Type B pancreatic cell (in vitro differentiated cells): Measurements from ENCODE around the gene PSKH1. TPM values are rescaled to one million over a fixed set of nuclear protein-coding genes. Genes with fewer than 3 reads are reported as not detected.
A peak's percentile ranks its signal among the peaks of the same experiment; 100 is the strongest.

ENCODE experiments used
- DNase-seq: peaks from one replicate; pipeline ENCODE4 v3.0.0; 2021; ENCODE audit warnings: mixed read lengths; ENCODE audit not compliant: unreplicated experiment; ENCODE audit errors: extremely low spot score
- H3K27ac Mint-ChIP-seq: 2 replicates; pipeline ENCODE4 v1.8.0; 2021; ENCODE audit warnings: mild to moderate bottlenecking, mixed read lengths
- H3K27me3 Mint-ChIP-seq: 2 replicates; pipeline ENCODE4 v1.8.0; 2021; ENCODE audit warnings: mixed read lengths
- H3K36me3 Mint-ChIP-seq: 2 replicates; pipeline ENCODE4 v1.8.0; 2021; ENCODE audit warnings: mixed read lengths
- H3K4me1 Mint-ChIP-seq: one replicate; pipeline ENCODE4 v1.8.0; 2021; ENCODE audit warnings: mixed read lengths; ENCODE audit not compliant: unreplicated experiment
- H3K4me3 Mint-ChIP-seq: 2 replicates; pipeline ENCODE4 v1.8.0; 2021; ENCODE audit warnings: mild to moderate bottlenecking, mixed read lengths
- H3K9me3 Mint-ChIP-seq: 2 replicates; pipeline ENCODE4 v1.8.0; 2021; ENCODE audit warnings: mixed read lengths
- CTCF ChIP-seq: fragments of 200-600 bp; sonication (generic); conservative IDR thresholded peaks from 2 replicates; pipeline ENCODE4 v1.5.0; 2021; ENCODE audit warnings: antibody characterized with exemption, mild to moderate bottlenecking
- total RNA-seq: library from RNA; stranded (reverse); gene quantifications from 2 replicates; pipeline ENCODE4 v1.2.1, GENCODE V29; 2021; ENCODE audit warnings: low replicate concordance

Gene PSKH1
- total RNA-seq, 1 donor from 2014 or later: 41.5 TPM

- peak overlapping the region; percentile 100 for H3K4me3 Mint-ChIP-seq
- H3K27ac Mint-ChIP-seq: no peak overlapping the region
- H3K4me1 Mint-ChIP-seq: peaks cover 17% of the 10 kb centered on the region
- peaks cover 2% of the 10 kb centered on the region for H3K27me3 Mint-ChIP-seq
- TF ChIP-seq CTCF: no peak
- H3K9me3 Mint-ChIP-seq: no peaks in the 10 kb centered on the region
- H3K36me3 Mint-ChIP-seq: peaks cover 3% of the 10 kb centered on the region
- DNase-seq: no peak
Measured at GRCh38 chr16:67933805-67934204, 40.8 kb downstream of the PSKH1 start.

GRCh38 chr16:67934306-67935100, 41.4 kb downstream of the PSKH1 start:
- Mint-ChIP-seq H3K4me3 (peak overlapping the region; percentile 100), H3K36me3 (peaks cover 3% of the 10 kb centered on the region), H3K4me1 (peaks cover 17% of the 10 kb centered on the region), H3K27me3 (peaks cover 2% of the 10 kb centered on the region), H3K27ac (peak overlapping the region; percentile 99), H3K9me3 (no peaks in the 10 kb centered on the region)
- TF ChIP-seq CTCF: no peak
- no peak for DNase-seq

- peaks cover 3% of the 10 kb centered on the region for H3K36me3 Mint-ChIP-seq
Measured at GRCh38 chr16:67935101-67935401, 42.0 kb downstream of the PSKH1 start.

GRCh38 chr16:67935402-67936123, 42.5 kb downstream of the PSKH1 start:
- Mint-ChIP-seq H3K4me1 (peaks cover 17% of the 10 kb centered on the region), H3K27me3 (peaks cover 2% of the 10 kb centered on the region), H3K27ac (peak overlapping the region; percentile 99), H3K9me3 (no peaks in the 10 kb centered on the region), H3K4me3 (peak overlapping the region; percentile 100), H3K36me3 (peaks cover 3% of the 10 kb centered on the region)
- no peak for TF ChIP-seq CTCF
- DNase-seq: peak; percentile 91

More at GRCh38 chr16:67935101-67935401, 42.0 kb downstream of the PSKH1 start:
- Mint-ChIP-seq H3K27me3 (peaks cover 2% of the 10 kb centered on the region), H3K4me1 (peaks cover 17% of the 10 kb centered on the region), H3K9me3 (no peaks in the 10 kb centered on the region), H3K4me3 (peak overlapping the region; percentile 100), H3K27ac (peak overlapping the region; percentile 99)
- DNase-seq: no peak
- no peak for TF ChIP-seq CTCF

- no peak for DNase-seq
Measured at GRCh38 chr16:67936124-67936879, 43.2 kb downstream of the PSKH1 start, which contains the start of gene PSMB10. Gene PSMB10, minus strand, starts transcription at chr16:67936850. Its CDS starts 101 bp downstream, at chr16:67936749.

More at GRCh38 chr16:67936124-67936879, 43.2 kb downstream of the PSKH1 start, which contains the start of gene PSMB10:
- H3K4me3 Mint-ChIP-seq: peak within 1 kb of the TSS; percentile 100
- no peaks in the 10 kb centered on the region for H3K9me3 Mint-ChIP-seq
- no peak for TF ChIP-seq CTCF
- H3K27ac Mint-ChIP-seq: peak within 1 kb of the TSS; percentile 99
- peaks cover 3% of the 10 kb centered on the region for H3K36me3 Mint-ChIP-seq
- H3K27me3 Mint-ChIP-seq: peaks cover 2% of the 10 kb centered on the region
- H3K4me1 Mint-ChIP-seq: peaks cover 17% of the 10 kb centered on the region
